Thyroid gland (tissue), 4 donors: ENCODE measurements around the gene CYYR1.

Experiments used
- POLR2A ChIP-seq, 2 donors: fragments of 450-650 bp; IDR thresholded peaks; one replicate each; pipeline ENCODE4 v1.6.1; 2017; ENCODE audit warnings: antibody characterized with exemption in 2 of 2, mild to moderate bottlenecking in 2 of 2, moderate library complexity in 1 of 2
- TF ChIP-seq, protein P1 (sequence below), 6 experiments: fragments of 200-600 bp in 3 of 6; fragments of 450-650 bp in 3 of 6; sonication (generic) in 3 of 6; IDR thresholded peaks; one replicate each; pipeline ENCODE4 v1.5.1; 2016 to 2019; ENCODE audit warnings: antibody characterized with exemption in 6 of 6, mild to moderate bottlenecking in 2 of 6, inconsistent platforms in 1 of 6, moderate library complexity in 1 of 6

DNA sequence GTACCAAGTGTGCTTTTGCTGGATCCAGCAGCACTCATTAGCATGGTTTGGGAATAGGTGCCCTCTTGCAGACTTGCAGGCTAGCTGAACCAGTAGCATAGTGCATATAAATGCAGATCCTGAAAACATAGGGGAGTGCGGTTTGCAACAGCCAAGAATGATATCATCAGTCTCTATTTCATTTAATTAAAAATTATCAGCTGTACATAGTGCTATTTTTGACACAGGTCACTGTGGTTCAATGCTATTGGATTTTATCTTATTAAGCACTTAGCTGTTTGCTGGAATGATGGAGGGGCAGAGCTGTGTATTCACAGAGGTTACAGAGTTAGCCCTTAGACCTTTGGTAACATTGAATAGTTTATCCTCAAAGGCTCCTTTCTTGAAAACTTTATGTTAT lies 43.6 kb downstream of the CYYR1 start:
- TF ChIP-seq, protein P1, sequence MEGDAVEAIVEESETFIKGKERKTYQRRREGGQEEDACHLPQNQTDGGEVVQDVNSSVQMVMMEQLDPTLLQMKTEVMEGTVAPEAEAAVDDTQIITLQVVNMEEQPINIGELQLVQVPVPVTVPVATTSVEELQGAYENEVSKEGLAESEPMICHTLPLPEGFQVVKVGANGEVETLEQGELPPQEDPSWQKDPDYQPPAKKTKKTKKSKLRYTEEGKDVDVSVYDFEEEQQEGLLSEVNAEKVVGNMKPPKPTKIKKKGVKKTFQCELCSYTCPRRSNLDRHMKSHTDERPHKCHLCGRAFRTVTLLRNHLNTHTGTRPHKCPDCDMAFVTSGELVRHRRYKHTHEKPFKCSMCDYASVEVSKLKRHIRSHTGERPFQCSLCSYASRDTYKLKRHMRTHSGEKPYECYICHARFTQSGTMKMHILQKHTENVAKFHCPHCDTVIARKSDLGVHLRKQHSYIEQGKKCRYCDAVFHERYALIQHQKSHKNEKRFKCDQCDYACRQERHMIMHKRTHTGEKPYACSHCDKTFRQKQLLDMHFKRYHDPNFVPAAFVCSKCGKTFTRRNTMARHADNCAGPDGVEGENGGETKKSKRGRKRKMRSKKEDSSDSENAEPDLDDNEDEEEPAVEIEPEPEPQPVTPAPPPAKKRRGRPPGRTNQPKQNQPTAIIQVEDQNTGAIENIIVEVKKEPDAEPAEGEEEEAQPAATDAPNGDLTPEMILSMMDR (IDR thresholded peaks at IDR 0.05) = no peak
- TF ChIP-seq POLR2A (IDR thresholded peaks at IDR 0.05) = no peak
